HCT116 (cell line): Measurements from ENCODE around the gene RTKN2. TPM values are rescaled to one million over a fixed set of nuclear protein-coding genes. Genes with fewer than 3 reads are reported as not detected.

Experiments used
- ATAC-seq: fragments of 200-7000 bp; cut with Tn5 transposase; 2 replicates; pipeline ENCODE4 v1.9.1; 2020; ENCODE audit warnings: mild to moderate bottlenecking, moderate library complexity
- BruUV-seq: library from RNA; stranded (reverse); fragments of 400-500 nt; replicated peaks from 2 replicates; lab custom pipeline; 2021; lab: Mats Ljungman, UMichigan
- CTCF ChIA-PET: fragments of 300-600 bp; sonication (Branson Sonifier 250); formaldehyde crosslinking; loops from one replicate; lab custom pipeline; 2021; ENCODE audit warnings: antibody characterized with exemption; lab: Charles Lee
- POLR2A ChIA-PET: fragments of 300-600, 350-600 bp; sonication (Branson Sonifier 250); formaldehyde crosslinking; loops from one replicate; lab custom pipeline; 2021; ENCODE audit warnings: antibody characterized with exemption; lab: Charles Lee
- RAD21 ChIA-PET, 2 experiments: fragments of 300-600 bp; sonication (Branson Sonifier 250); formaldehyde crosslinking; loops; one replicate each; lab custom pipeline; 2023; ENCODE audit warnings: low total read pairs in 2 of 2; ENCODE audit not compliant: uncharacterized antibody in 2 of 2, unreplicated experiment in 2 of 2, low non-redundant PET in 1 of 2; lab: Charles Lee
- DNase-seq: peaks from one replicate; pipeline ENCODE4 v3.0.0-alpha.2; 2010; ENCODE audit warnings: low read depth, low spot score
- H2AFZ ChIP-seq: fragments of 200-600 bp; shearing (Covaris generic), sonication (generic); 2 replicates; pipeline ENCODE4 v1.6.1; 2017; ENCODE audit warnings: low read depth, mixed run types, mixed read lengths, antibody characterized with exemption, low read length; ENCODE audit not compliant: poor library complexity, severe bottlenecking
- H3K27ac ChIP-seq: 2 replicates; pipeline ENCODE4 v1.5.1; 2012; ENCODE audit warnings: low read depth, low read length
- H3K27me3 ChIP-seq: fragments of 200-600 bp; sonication (generic); 2 replicates; pipeline ENCODE4 v1.6.1; 2016; ENCODE audit warnings: mixed run types, low read length, mixed read lengths; ENCODE audit not compliant: insufficient read depth
- H3K36me3 ChIP-seq, 2 experiments: fragments of 200-500 bp in 1 of 2; fragments of 200-600 bp in 1 of 2; sonication (Bioruptor generic) in 1 of 2; sonication (generic) in 1 of 2; 2 replicates each; pipeline versions ENCODE4 v1.5.1 to v1.6.1; 2014 to 2016; ENCODE audit warnings: low read length in 2 of 2, inconsistent platforms in 1 of 2, mixed read lengths in 1 of 2, mixed run types in 1 of 2; ENCODE audit not compliant: insufficient read depth in 2 of 2, control insufficient read depth in 1 of 2
- H3K4me1 ChIP-seq, 2 experiments: fragments of 200-600 bp in 1 of 2; sonication (generic) in 1 of 2; 2 replicates each; pipeline versions ENCODE4 v1.5.1 to v1.6.1; 2012 to 2017; ENCODE audit warnings: low read length in 2 of 2, inconsistent platforms in 1 of 2, mild to moderate bottlenecking in 1 of 2, mixed read lengths in 1 of 2, mixed run types in 1 of 2, moderate library complexity in 1 of 2; ENCODE audit not compliant: insufficient read depth in 2 of 2, control insufficient read depth in 1 of 2
- H3K4me2 ChIP-seq: fragments of 200-600 bp; sonication (generic); 2 replicates; pipeline ENCODE4 v1.6.1; 2017; ENCODE audit warnings: mixed run types, low read length, mixed read lengths
- H3K4me3 ChIP-seq, 2 experiments: fragments of 200-600 bp in 1 of 2; sonication (generic) in 1 of 2; replicated peaks in 1 of 2; 2 replicates each; pipeline ENCODE4 v1.5.1; 2011 to 2016; ENCODE audit warnings: low read length in 2 of 2, control low read depth in 1 of 2, low read depth in 1 of 2, mild to moderate bottlenecking in 1 of 2, mixed read lengths in 1 of 2, mixed run types in 1 of 2
- H3K79me2 ChIP-seq: fragments of 200-600 bp; sonication (generic); 2 replicates; pipeline ENCODE4 v1.6.1; 2017; ENCODE audit warnings: mild to moderate bottlenecking, mixed run types, low read length, moderate library complexity, mixed read lengths; ENCODE audit not compliant: insufficient read depth
- H3K9ac ChIP-seq: fragments of 200-600 bp; sonication (generic); 2 replicates; pipeline ENCODE4 v1.6.1; 2016; ENCODE audit warnings: low read length, mixed read lengths
- H3K9me2 ChIP-seq: fragments of 200-600 bp; sonication (generic), shearing (Covaris generic); 2 replicates; pipeline ENCODE4 v1.6.1; 2017; ENCODE audit warnings: mixed run types, mild to moderate bottlenecking, moderate library complexity; ENCODE audit not compliant: insufficient read depth
- H3K9me3 ChIP-seq, 2 experiments: fragments of 200-500 bp in 1 of 2; fragments of 200-600 bp in 1 of 2; sonication (Bioruptor generic) in 1 of 2; sonication (generic) in 1 of 2; 2 replicates each; pipeline ENCODE4 v1.6.1; 2014 to 2017; ENCODE audit warnings: low read length in 2 of 2, mixed read lengths in 2 of 2, inconsistent platforms in 1 of 2, low read depth in 1 of 2, mild to moderate bottlenecking in 1 of 2, mixed run types in 1 of 2, moderate library complexity in 1 of 2; ENCODE audit not compliant: control insufficient read depth in 1 of 2, insufficient read depth in 1 of 2
- H4K20me1 ChIP-seq: fragments of 200-600 bp; sonication (generic), shearing (Covaris generic); 2 replicates; pipeline ENCODE4 v1.6.1; 2017; ENCODE audit warnings: mixed run types, mild to moderate bottlenecking, moderate library complexity; ENCODE audit not compliant: insufficient read depth
- ATF3 ChIP-seq: IDR thresholded peaks from 2 replicates; pipeline ENCODE4 v1.6.1; 2012
- CBX3 ChIP-seq: IDR thresholded peaks from 2 replicates; pipeline ENCODE4 v1.6.1; 2012; ENCODE audit warnings: low read depth
- CEBPB ChIP-seq: IDR thresholded peaks from 2 replicates; pipeline ENCODE4 v1.6.1; 2012; ENCODE audit warnings: low read depth
- CTCF ChIP-seq, 3 experiments: fragments of 200-600 bp in 1 of 3; sonication (generic) in 1 of 3; IDR thresholded peaks in 2 of 3; conservative IDR thresholded peaks in 1 of 3; 2 replicates each; pipeline ENCODE4 v1.5.1; 2012 to 2017; ENCODE audit warnings: low read depth in 2 of 3, low read length in 2 of 3, antibody characterized with exemption in 1 of 3, borderline replicate concordance in 1 of 3, control low read depth in 1 of 3, mild to moderate bottlenecking in 1 of 3, mixed read lengths in 1 of 3, mixed run types in 1 of 3, moderate library complexity in 1 of 3; ENCODE audit not compliant: insufficient read depth in 1 of 3
- EGR1 ChIP-seq: IDR thresholded peaks from 2 replicates; pipeline ENCODE4 v1.6.1; 2012; ENCODE audit warnings: low read depth
- ELF1 ChIP-seq: IDR thresholded peaks from 2 replicates; pipeline ENCODE4 v1.6.1; 2012; ENCODE audit warnings: low read depth, borderline replicate concordance
- EZH2 ChIP-seq: fragments of 200-600 bp; sonication (generic); IDR thresholded peaks from 2 replicates; pipeline ENCODE4 v1.6.1; 2017; ENCODE audit warnings: antibody characterized with exemption, mixed run types
- EZH2phosphoT487 ChIP-seq: fragments of 200-600 bp; IDR thresholded peaks from 2 replicates; pipeline ENCODE4 v1.6.1; 2018; ENCODE audit warnings: antibody characterized with exemption, borderline replicate concordance
- JUND ChIP-seq: IDR thresholded peaks from 2 replicates; pipeline ENCODE4 v1.6.1; 2012
- MAX ChIP-seq: IDR thresholded peaks from 2 replicates; pipeline ENCODE4 v1.6.1; 2012
- SIN3A ChIP-seq: IDR thresholded peaks from 2 replicates; pipeline ENCODE4 v1.6.1; 2012; ENCODE audit warnings: low read depth
- SP1 ChIP-seq: IDR thresholded peaks from 2 replicates; pipeline ENCODE4 v1.6.1; 2012; ENCODE audit warnings: low read depth
- SRF ChIP-seq: IDR thresholded peaks from 2 replicates; pipeline ENCODE4 v1.6.1; 2012; ENCODE audit warnings: low read depth
- TCF7L2 ChIP-seq: IDR thresholded peaks from 2 replicates; pipeline ENCODE4 v1.7.0; 2011; ENCODE audit warnings: borderline replicate concordance, inconsistent platforms; ENCODE audit not compliant: insufficient read depth, insufficient read length; ENCODE audit errors: extremely low read depth
- YY1 ChIP-seq: IDR thresholded peaks from 2 replicates; pipeline ENCODE4 v1.6.1; 2011; ENCODE audit warnings: low read length, low read depth, moderate library complexity, mild to moderate bottlenecking; ENCODE audit not compliant: insufficient replicate concordance; ENCODE audit errors: extremely low read depth
- ZBTB33 ChIP-seq: IDR thresholded peaks from 2 replicates; pipeline ENCODE4 v1.6.1; 2011; ENCODE audit warnings: mild to moderate bottlenecking, low read length, moderate library complexity; ENCODE audit not compliant: insufficient replicate concordance; ENCODE audit errors: extremely low read depth
- ZNF274 ChIP-seq: fragments of 200-500 bp; sonication (Bioruptor generic); IDR thresholded peaks from 2 replicates; pipeline ENCODE4 v1.6.1; 2014; ENCODE audit warnings: mild to moderate bottlenecking, low read depth, low read length, inconsistent platforms
- intact Hi-C: fragments of 100-400 bp; cut with micrococcal nuclease; formaldehyde crosslinking; loops from 2 replicates; pipeline ENCODE4 v1.10.0; 2022
- total RNA-seq: library from RNA; stranded (reverse); gene quantifications from one replicate; pipeline ENCODE4 v1.2.1, GENCODE V29; 2021; ENCODE audit not compliant: unreplicated experiment

The RTKN2 gene
- total RNA-seq, 1 experiment from 2014 or later, result 7.9 TPM

GRCh38 chr10:62149621-62150020 lies 119.0 kb downstream of the RTKN2 start:
- no peaks in the 10 kb centered on the region for H3K36me3 ChIP-seq
- POLR2A ChIA-PET, result no interaction called here
- CTCF ChIA-PET, result no interaction called here
- intact Hi-C loops, result no loop called here
- no peak overlapping the region for H2AFZ ChIP-seq
- H3K27me3 ChIP-seq, result no peaks in the 10 kb centered on the region
- no peaks in the 10 kb centered on the region for H4K20me1 ChIP-seq
- BruUV-seq, result no TSS peak
- RAD21 ChIA-PET, result no interaction called here
- ATAC-seq (no peak), DNase-seq (no peak)
- H3K9me3 ChIP-seq, result no peaks in the 10 kb centered on the region
- no peak overlapping the region for H3K9ac ChIP-seq
- H3K4me2 ChIP-seq, result no peak overlapping the region
- H3K9me2 ChIP-seq, result no peaks in the 10 kb centered on the region
- H3K79me2 ChIP-seq, result no peaks in the 10 kb centered on the region
- TF ChIP-seq CEBPB (no peak), MAX (no peak), EZH2 (no peak), TCF7L2 (no peak), ATF3 (no peak), CTCF (IDR thresholded peaks at IDR 0.05 in 2 of 3, conservative IDR thresholded peaks at IDR 0.05 in 1 of 3; ENCODE audit: borderline replicate concordance in 1 of 3, insufficient read depth in 1 of 3, low read depth in 2 of 3, low read length in 2 of 3) (no peak), EGR1 (no peak), SIN3A (no peak), SP1 (no peak), ELF1 (no peak), ZBTB33 (no peak), CBX3 (no peak), YY1 (no peak), EZH2phosphoT487 (no peak), JUND (no peak), SRF (no peak), ZNF274 (no peak)
- no peak overlapping the region for H3K27ac ChIP-seq
- no peaks in the 10 kb centered on the region for H3K4me1 ChIP-seq
- H3K4me3 ChIP-seq, result no peak overlapping the region
